Measurements from ENCODE around the gene ALPK3.

DNA sequence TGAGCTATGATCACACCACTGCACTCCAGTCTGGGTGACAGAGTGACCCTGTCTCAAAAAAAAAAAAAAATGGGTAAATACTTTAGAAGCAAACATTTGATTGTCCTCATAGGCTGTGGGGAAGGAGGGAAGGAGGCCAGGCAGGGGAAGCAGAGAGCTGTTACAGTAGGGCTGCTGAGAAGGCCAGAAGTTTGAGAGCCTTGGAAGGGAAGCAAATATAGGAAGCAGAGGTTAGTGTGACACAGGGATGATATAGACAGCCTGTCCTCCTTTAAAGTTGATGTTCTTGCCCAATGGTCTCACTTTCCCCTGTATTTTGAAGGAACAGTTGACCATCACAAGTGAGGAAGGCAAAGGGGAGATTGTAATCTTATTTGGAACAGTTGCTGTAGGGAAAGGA is 5.3 kb upstream of the ALPK3 start:
- TF ChIP-seq, protein P1, sequence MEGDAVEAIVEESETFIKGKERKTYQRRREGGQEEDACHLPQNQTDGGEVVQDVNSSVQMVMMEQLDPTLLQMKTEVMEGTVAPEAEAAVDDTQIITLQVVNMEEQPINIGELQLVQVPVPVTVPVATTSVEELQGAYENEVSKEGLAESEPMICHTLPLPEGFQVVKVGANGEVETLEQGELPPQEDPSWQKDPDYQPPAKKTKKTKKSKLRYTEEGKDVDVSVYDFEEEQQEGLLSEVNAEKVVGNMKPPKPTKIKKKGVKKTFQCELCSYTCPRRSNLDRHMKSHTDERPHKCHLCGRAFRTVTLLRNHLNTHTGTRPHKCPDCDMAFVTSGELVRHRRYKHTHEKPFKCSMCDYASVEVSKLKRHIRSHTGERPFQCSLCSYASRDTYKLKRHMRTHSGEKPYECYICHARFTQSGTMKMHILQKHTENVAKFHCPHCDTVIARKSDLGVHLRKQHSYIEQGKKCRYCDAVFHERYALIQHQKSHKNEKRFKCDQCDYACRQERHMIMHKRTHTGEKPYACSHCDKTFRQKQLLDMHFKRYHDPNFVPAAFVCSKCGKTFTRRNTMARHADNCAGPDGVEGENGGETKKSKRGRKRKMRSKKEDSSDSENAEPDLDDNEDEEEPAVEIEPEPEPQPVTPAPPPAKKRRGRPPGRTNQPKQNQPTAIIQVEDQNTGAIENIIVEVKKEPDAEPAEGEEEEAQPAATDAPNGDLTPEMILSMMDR (optimal IDR thresholded peaks at IDR 0.05 in 1 of 3, IDR thresholded peaks at IDR 0.05 in 1 of 3, conservative IDR thresholded peaks at IDR 0.05 in 1 of 3; ENCODE audit: extremely low read depth in 1 of 3, insufficient read depth in 2 of 3, low read length in 3 of 3) = no peak
- no peak for TF ChIP-seq EZH2 (IDR thresholded peaks at IDR 0.05; ENCODE audit: low read length)
